GM19324 (cell line): ENCODE data around the gene F7.

Experiments
- ATAC-seq: cut with Tn5 transposase; IDR thresholded peaks from one replicate; pipeline ENCODE4 v1.9.1; 2021; ENCODE audit warnings: mild to moderate bottlenecking, moderate library complexity; ENCODE audit not compliant: unreplicated experiment, low FRiP score

F7 gene

GRCh38 chr13:113166681-113167080 is 61.1 kb downstream of the F7 start:
- ATAC-seq = no peak

GRCh38 chr13:113167155-113167554 is 61.6 kb downstream of the F7 start:
- ATAC-seq = no peak

GRCh38 chr13:113167575-113167974 is 62.0 kb downstream of the F7 start:
- no peak for ATAC-seq

GRCh38 chr13:113168211-113168610 is 62.6 kb downstream of the F7 start:
- ATAC-seq = no peak

DNA sequence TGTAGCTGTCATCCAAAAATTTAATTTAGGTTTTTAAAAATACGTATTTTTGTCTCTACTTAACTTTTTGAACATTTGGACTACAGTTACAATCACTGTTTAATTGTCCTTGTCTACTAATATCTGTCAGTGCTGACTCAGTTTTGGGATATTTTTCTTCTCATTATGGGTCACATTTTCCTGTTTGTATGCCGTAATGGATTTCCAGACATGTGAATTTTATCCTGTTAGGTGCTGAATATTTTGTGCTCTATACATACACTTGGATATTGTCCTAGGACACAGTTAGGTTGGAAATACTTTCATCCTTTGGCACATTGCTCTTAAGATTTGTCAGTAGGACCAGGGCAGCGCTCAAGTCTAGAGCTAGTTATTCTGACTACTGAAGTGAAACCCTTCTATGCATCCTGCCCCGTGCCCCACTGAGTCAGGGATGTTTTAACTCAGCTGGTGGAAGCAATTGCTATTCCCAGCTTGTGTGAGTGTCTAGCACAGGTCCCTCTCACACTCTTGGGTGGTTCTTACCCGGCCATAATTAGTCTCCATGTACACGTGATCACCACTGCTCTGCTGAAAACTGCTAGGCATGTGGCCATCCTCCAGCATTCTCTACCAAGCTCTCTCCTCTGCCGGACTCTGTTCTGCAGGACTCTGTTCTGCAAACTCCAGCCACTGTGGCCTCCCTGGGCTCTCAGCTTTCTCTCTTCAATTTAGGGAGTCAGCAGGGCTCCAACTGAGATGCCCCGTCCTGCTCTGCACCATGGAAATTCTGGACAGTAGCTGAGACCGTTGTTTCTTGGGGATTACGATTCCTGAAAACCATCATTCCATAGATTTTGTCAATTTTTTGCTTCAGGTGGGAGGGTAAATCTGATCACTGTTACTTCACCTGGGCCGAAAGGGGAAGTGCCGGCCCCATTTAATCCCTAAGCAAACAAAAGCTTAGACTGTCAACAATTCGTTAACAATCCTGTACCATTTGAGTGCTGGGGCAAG is 64.0 kb downstream of the F7 start:
- no peak for ATAC-seq
